GM23338 (cell line): ENCODE measurements around the gene EGFL8. TPM values are rescaled to one million over a fixed set of nuclear protein-coding genes. Genes with fewer than 3 reads are reported as not detected.
A peak's percentile ranks its signal among the peaks of the same experiment; 100 is the strongest.
"Not testable (repeated sequence)": the region's sequence is repeated elsewhere in the genome, so short reads cannot be mapped to it uniquely, and the experiment has no call there.

Experiments used
- ATAC-seq: fragments of 200-7000 bp; cut with Tn5 transposase; 3 replicates; pipeline ENCODE4 v1.9.1; 2020
- DNase-seq: peaks from one replicate; pipeline ENCODE4 v3.0.0-alpha.2; 2015; ENCODE audit warnings: low spot score
- H2AFZ ChIP-seq: fragments of 200-600 bp; sonication (generic); 2 replicates; pipeline ENCODE4 v1.8.0; 2016; ENCODE audit warnings: antibody characterized with exemption, mild to moderate bottlenecking, moderate library complexity
- H3F3A ChIP-seq: fragments of 200-600 bp; sonication (generic); replicated peaks from 2 replicates; pipeline ENCODE4 v1.8.0; 2017; ENCODE audit warnings: antibody characterized with exemption, mixed run types, low read depth
- H3K27ac ChIP-seq: fragments of 200-600 bp; sonication (generic); 2 replicates; pipeline ENCODE4 v1.6.1; 2016; ENCODE audit warnings: low read depth
- H3K27me3 ChIP-seq: fragments of 200-600 bp; sonication (generic); 2 replicates; pipeline ENCODE4 v1.8.0; 2016; ENCODE audit warnings: mild to moderate bottlenecking, mixed run types, moderate library complexity; ENCODE audit not compliant: insufficient read depth
- H3K36me3 ChIP-seq: fragments of 200-600 bp; sonication (generic); 2 replicates; pipeline ENCODE4 v1.8.0; 2016; ENCODE audit warnings: mild to moderate bottlenecking; ENCODE audit not compliant: insufficient read depth
- H3K4me1 ChIP-seq: fragments of 200-600 bp; sonication (generic); 2 replicates; pipeline ENCODE4 v1.8.0; 2016; ENCODE audit warnings: mild to moderate bottlenecking, moderate library complexity; ENCODE audit not compliant: insufficient read depth
- H3K4me2 ChIP-seq: fragments of 200-600 bp; sonication (generic); 2 replicates; pipeline ENCODE4 v1.7.1; 2017; ENCODE audit warnings: mixed run types
- H3K4me3 ChIP-seq: fragments of 200-600 bp; sonication (generic); 2 replicates; pipeline ENCODE4 v1.6.1; 2016; ENCODE audit warnings: mixed run types
- H3K79me2 ChIP-seq: fragments of 200-600 bp; sonication (generic); replicated peaks from 2 replicates; pipeline ENCODE4 v1.8.0; 2017; ENCODE audit warnings: mild to moderate bottlenecking; ENCODE audit not compliant: insufficient read depth
- H3K9me2 ChIP-seq: fragments of 200-600 bp; sonication (generic); 2 replicates; pipeline ENCODE4 v1.8.0; 2017; ENCODE audit not compliant: insufficient read depth
- H4K20me1 ChIP-seq: fragments of 200-600 bp; sonication (generic); replicated peaks from 2 replicates; pipeline ENCODE4 v1.8.0; 2017; ENCODE audit warnings: mild to moderate bottlenecking; ENCODE audit not compliant: insufficient read depth
- H3K27ac Mint-ChIP-seq: 2 replicates; pipeline ENCODE4 v1.8.0; 2020; ENCODE audit warnings: inconsistent platforms, mild to moderate bottlenecking, moderate library complexity, mixed read lengths
- H3K27me3 Mint-ChIP-seq: 3 replicates; pipeline ENCODE4 v1.8.0; 2022; ENCODE audit warnings: low read depth, mild to moderate bottlenecking, moderate library complexity, mixed read lengths, inconsistent platforms; ENCODE audit not compliant: insufficient read depth, poor library complexity
- H3K36me3 Mint-ChIP-seq: 3 replicates; pipeline ENCODE4 v1.8.0; 2021; ENCODE audit warnings: low read depth, mild to moderate bottlenecking, inconsistent platforms, moderate library complexity, mixed read lengths
- H3K4me1 Mint-ChIP-seq: 3 replicates; pipeline ENCODE4 v1.8.0; 2020; ENCODE audit warnings: mild to moderate bottlenecking, inconsistent platforms, mixed read lengths
- H3K4me3 Mint-ChIP-seq: 3 replicates; pipeline ENCODE4 v1.8.0; 2021; ENCODE audit warnings: moderate library complexity, mild to moderate bottlenecking, inconsistent platforms, mixed read lengths
- H3K9me3 Mint-ChIP-seq: 3 replicates; pipeline ENCODE4 v1.8.0; 2020; ENCODE audit warnings: moderate library complexity, mild to moderate bottlenecking, inconsistent platforms, mixed read lengths
- POLR2AphosphoS5 ChIP-seq: IDR thresholded peaks from 2 replicates; pipeline ENCODE4 v1.6.1; 2016; ENCODE audit warnings: antibody characterized with exemption, low read depth
- ZNF114 ChIP-seq: fragments of 250-450 bp; sonication (Bioruptor Pico); IDR thresholded peaks from 2 replicates; pipeline ENCODE4 v1.5.0; 2020; ENCODE audit warnings: mild to moderate bottlenecking, moderate library complexity
- ZNF331 ChIP-seq: fragments of 250-450 bp; sonication (Bioruptor Pico); IDR thresholded peaks from 2 replicates; pipeline ENCODE4 v1.5.0; 2020; ENCODE audit warnings: low read depth, mild to moderate bottlenecking, moderate library complexity
- polyA plus RNA-seq: library from polyadenylated mRNA; unstranded; fragments of >200 nt; fragmentation: Nextera tagmentation; extraction: Ambion mirVana; gene quantifications from 2 replicates; pipeline ENCODE4 v1.2.1, GENCODE V29; 2016
- total RNA-seq: library from RNA; depleted of rRNA; stranded (reverse); fragments of >200 nt; shearing (Covaris generic); gene quantifications from 2 replicates; pipeline ENCODE4 v1.2.3, GENCODE V29; 2014
- TF ChIP-seq, protein P1 (sequence below): IDR thresholded peaks from 2 replicates; pipeline ENCODE4 v1.6.1; 2016; ENCODE audit warnings: antibody characterized with exemption
- TF ChIP-seq, protein P2 (sequence below), 2 experiments: fragments of 200-600 bp in 1 of 2; sonication (generic) in 1 of 2; conservative IDR thresholded peaks; 2 replicates each; pipeline versions ENCODE4 v1.5.1 to v1.6.1; 2016 to 2017; ENCODE audit warnings: antibody characterized with exemption in 2 of 2, low read depth in 2 of 2, mild to moderate bottlenecking in 2 of 2, moderate library complexity in 1 of 2
- TF ChIP-seq, protein P3 (sequence below): fragments of 250-450 bp; sonication (Bioruptor Pico); IDR thresholded peaks from 2 replicates; pipeline ENCODE4 v1.5.0; 2020; ENCODE audit warnings: mild to moderate bottlenecking, moderate library complexity

Gene EGFL8
- total and polyA plus RNA-seq, 2 experiments from 2014 or later, result 6.1 to 7.4 TPM

DNA sequence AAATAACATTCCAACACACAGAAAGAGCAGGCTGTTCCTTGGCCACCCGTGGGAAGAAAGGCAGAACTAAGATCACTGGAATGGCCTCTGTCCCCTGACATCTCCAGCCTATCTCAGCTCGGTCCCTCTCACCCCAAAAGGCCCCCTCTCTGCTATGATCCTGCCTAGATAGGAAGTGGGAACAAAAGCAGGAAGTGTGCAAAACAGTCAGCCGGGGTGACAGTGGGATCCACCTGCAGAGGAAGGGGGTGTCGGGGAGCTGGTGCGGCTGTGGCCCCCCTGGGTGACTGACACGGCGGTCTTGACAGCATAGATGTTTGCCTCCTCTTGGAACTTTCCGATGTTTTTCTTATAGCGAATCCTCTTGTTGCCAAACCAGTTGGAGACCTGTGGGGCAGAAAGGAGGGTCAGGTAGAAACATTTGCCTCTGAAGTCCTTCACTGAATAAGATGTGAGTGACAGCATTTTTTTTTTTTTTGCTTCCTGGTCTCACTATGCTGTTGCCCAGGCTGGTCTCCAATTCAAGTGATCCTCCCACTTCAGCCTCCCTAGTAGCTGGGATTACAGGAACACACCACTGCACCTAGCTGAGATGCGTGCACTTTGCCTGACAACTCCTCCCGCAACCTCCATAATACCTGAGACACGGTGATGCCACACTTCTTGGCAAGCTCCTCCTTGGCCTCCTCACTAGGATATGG is 22.8 kb downstream of the EGFL8 start:
- Histone ChIP-seq H3K4me2 (no peak overlapping the region), H3K36me3 (peaks cover 3% of the 10 kb centered on the region; the same call in 1 of the 2 replicates), H3K27ac (no peak overlapping the region), H3F3A (peaks cover 17% of the 10 kb centered on the region), H3K4me3 (no peak overlapping the region), H3K27me3 (no peaks in the 10 kb centered on the region), H4K20me1 (no peaks in the 10 kb centered on the region), H2AFZ (no peak overlapping the region), H3K79me2 (peaks cover 12% of the 10 kb centered on the region), H3K4me1 (peaks cover 27% of the 10 kb centered on the region), H3K9me2 (no peaks in the 10 kb centered on the region)
- Mint-ChIP-seq H3K27me3 (peaks cover 28% of the 10 kb centered on the region), H3K27ac (0 out of 2 replicates have a peak overlapping the region, but pooled peaks have one; percentile 11), H3K4me1 (peaks cover 44% of the 10 kb centered on the region), H3K36me3 (peaks cover 48% of the 10 kb centered on the region), H3K4me3 (peak overlapping the region; percentile 43; the same call in 1 of the 3 replicates), H3K9me3 (no peaks in the 10 kb centered on the region; the same call in 2 of the 3 replicates)
- no peak for DNase-seq
- no peak for ATAC-seq
- TF ChIP-seq, protein P1, sequence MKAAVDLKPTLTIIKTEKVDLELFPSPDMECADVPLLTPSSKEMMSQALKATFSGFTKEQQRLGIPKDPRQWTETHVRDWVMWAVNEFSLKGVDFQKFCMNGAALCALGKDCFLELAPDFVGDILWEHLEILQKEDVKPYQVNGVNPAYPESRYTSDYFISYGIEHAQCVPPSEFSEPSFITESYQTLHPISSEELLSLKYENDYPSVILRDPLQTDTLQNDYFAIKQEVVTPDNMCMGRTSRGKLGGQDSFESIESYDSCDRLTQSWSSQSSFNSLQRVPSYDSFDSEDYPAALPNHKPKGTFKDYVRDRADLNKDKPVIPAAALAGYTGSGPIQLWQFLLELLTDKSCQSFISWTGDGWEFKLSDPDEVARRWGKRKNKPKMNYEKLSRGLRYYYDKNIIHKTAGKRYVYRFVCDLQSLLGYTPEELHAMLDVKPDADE, result no peak
- TF ChIP-seq, protein P2, sequence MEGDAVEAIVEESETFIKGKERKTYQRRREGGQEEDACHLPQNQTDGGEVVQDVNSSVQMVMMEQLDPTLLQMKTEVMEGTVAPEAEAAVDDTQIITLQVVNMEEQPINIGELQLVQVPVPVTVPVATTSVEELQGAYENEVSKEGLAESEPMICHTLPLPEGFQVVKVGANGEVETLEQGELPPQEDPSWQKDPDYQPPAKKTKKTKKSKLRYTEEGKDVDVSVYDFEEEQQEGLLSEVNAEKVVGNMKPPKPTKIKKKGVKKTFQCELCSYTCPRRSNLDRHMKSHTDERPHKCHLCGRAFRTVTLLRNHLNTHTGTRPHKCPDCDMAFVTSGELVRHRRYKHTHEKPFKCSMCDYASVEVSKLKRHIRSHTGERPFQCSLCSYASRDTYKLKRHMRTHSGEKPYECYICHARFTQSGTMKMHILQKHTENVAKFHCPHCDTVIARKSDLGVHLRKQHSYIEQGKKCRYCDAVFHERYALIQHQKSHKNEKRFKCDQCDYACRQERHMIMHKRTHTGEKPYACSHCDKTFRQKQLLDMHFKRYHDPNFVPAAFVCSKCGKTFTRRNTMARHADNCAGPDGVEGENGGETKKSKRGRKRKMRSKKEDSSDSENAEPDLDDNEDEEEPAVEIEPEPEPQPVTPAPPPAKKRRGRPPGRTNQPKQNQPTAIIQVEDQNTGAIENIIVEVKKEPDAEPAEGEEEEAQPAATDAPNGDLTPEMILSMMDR (conservative IDR thresholded peaks at IDR 0.05; ENCODE audit: low read depth in 2 of 2), result no peak
- TF ChIP-seq, protein P3, sequence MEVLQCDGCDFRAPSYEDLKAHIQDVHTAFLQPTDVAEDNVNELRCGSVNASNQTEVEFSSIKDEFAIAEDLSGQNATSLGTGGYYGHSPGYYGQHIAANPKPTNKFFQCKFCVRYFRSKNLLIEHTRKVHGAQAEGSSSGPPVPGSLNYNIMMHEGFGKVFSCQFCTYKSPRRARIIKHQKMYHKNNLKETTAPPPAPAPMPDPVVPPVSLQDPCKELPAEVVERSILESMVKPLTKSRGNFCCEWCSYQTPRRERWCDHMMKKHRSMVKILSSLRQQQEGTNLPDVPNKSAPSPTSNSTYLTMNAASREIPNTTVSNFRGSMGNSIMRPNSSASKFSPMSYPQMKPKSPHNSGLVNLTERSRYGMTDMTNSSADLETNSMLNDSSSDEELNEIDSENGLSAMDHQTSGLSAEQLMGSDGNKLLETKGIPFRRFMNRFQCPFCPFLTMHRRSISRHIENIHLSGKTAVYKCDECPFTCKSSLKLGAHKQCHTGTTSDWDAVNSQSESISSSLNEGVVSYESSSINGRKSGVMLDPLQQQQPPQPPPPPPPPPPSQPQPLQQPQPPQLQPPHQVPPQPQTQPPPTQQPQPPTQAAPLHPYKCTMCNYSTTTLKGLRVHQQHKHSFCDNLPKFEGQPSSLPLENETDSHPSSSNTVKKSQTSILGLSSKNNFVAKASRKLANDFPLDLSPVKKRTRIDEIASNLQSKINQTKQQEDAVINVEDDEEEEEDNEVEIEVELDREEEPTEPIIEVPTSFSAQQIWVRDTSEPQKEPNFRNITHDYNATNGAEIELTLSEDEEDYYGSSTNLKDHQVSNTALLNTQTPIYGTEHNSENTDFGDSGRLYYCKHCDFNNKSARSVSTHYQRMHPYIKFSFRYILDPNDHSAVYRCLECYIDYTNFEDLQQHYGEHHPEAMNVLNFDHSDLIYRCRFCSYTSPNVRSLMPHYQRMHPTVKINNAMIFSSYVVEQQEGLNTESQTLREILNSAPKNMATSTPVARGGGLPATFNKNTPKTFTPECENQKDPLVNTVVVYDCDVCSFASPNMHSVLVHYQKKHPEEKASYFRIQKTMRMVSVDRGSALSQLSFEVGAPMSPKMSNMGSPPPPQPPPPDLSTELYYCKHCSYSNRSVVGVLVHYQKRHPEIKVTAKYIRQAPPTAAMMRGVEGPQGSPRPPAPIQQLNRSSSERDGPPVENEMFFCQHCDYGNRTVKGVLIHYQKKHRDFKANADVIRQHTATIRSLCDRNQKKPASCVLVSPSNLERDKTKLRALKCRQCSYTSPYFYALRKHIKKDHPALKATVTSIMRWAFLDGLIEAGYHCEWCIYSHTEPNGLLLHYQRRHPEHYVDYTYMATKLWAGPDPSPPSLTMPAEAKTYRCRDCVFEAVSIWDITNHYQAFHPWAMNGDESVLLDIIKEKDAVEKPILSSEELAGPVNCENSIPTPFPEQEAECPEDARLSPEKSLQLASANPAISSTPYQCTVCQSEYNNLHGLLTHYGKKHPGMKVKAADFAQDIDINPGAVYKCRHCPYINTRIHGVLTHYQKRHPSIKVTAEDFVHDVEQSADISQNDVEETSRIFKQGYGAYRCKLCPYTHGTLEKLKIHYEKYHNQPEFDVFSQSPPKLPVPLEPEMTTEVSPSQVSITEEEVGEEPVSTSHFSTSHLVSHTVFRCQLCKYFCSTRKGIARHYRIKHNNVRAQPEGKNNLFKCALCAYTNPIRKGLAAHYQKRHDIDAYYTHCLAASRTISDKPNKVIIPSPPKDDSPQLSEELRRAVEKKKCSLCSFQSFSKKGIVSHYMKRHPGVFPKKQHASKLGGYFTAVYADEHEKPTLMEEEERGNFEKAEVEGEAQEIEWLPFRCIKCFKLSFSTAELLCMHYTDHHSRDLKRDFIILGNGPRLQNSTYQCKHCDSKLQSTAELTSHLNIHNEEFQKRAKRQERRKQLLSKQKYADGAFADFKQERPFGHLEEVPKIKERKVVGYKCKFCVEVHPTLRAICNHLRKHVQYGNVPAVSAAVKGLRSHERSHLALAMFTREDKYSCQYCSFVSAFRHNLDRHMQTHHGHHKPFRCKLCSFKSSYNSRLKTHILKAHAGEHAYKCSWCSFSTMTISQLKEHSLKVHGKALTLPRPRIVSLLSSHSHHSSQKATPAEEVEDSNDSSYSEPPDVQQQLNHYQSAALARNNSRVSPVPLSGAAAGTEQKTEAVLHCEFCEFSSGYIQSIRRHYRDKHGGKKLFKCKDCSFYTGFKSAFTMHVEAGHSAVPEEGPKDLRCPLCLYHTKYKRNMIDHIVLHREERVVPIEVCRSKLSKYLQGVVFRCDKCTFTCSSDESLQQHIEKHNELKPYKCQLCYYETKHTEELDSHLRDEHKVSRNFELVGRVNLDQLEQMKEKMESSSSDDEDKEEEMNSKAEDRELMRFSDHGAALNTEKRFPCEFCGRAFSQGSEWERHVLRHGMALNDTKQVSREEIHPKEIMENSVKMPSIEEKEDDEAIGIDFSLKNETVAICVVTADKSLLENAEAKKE (CRISPR knock-in tag), result no peak
- no peak for TF ChIP-seq ZNF114 (CRISPR knock-in tag)
- no peak for TF ChIP-seq POLR2AphosphoS5
- TF ChIP-seq ZNF331 (CRISPR knock-in tag), result no peak

DNA sequence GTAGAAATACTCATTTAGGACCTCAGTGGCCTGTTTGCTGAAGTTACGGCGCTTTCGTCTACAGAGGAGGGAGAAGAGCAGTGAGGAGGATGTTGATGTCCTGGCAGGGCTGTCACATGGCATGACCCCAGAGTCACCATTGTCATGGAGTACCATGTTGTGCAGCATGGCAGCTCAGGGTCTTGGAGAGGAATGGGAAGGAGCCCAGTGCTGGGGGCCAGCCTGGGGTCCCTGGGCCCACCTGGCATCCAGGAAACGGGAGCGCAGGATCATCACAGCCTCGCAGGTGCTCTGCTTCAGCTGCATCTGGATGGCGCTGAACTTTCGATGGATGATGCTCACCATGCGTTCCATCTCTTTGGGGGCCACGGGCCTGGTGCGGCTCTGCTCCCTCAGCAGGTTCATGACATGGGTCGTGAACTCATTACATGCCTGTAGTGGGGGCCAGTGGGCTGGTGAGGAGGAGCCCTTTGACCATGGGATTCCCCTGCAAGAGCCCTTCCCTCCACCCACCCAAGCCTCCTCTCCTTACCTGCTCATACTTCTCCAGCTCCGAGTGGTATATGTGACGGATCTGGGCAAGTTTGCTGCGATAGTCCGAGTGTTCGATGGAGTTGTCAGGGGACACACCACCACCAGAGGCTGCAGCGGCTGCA is 23.5 kb downstream of the EGFL8 start:
- peaks cover 17% of the 10 kb centered on the region for H3F3A ChIP-seq
- Mint-ChIP-seq H3K27ac (peak overlapping the region; percentile 95; the same call in 1 of the 2 replicates), H3K4me1 (peaks cover 47% of the 10 kb centered on the region), H3K27me3 (peaks cover 26% of the 10 kb centered on the region), H3K4me3 (peak overlapping the region; percentile 89), H3K36me3 (peaks cover 42% of the 10 kb centered on the region)
- not testable (repeated sequence) for H2AFZ ChIP-seq, H3K4me2 ChIP-seq, H3K9me2 ChIP-seq, H4K20me1 ChIP-seq, H3K4me3 ChIP-seq, DNase-seq, ATAC-seq, H3K27ac ChIP-seq, H3K36me3 ChIP-seq, H3K9me3 Mint-ChIP-seq, H3K27me3 ChIP-seq
- peaks cover 34% of the 10 kb centered on the region for H3K4me1 ChIP-seq
- H3K79me2 ChIP-seq, result peaks cover 12% of the 10 kb centered on the region
